GM19023 (cell line): ENCODE measurements around the gene MAL.
"Not testable (repeated sequence)": the region's sequence is repeated elsewhere in the genome, so short reads cannot be mapped to it uniquely, and the experiment has no call there.

ENCODE experiments used
- ATAC-seq: cut with Tn5 transposase; IDR thresholded peaks from one replicate; pipeline ENCODE4 v1.9.1; 2021; ENCODE audit warnings: mild to moderate bottlenecking, moderate library complexity; ENCODE audit not compliant: unreplicated experiment

The MAL gene

GRCh38 chr2:95032341-95032740 lies 6.8 kb downstream of the MAL start:
- ATAC-seq: no peak

- no peak for ATAC-seq
These were observed 7.5 kb downstream of the MAL start for GRCh38 chr2:95032868-95033603.

- no peak for ATAC-seq
These were observed 8.7 kb downstream of the MAL start for GRCh38 chr2:95034221-95034620.

- no peak for ATAC-seq
These were observed 9.3 kb downstream of the MAL start for GRCh38 chr2:95034818-95035217.

GRCh38 chr2:95036596-95037383 lies 11.3 kb downstream of the MAL start:
- no peak for ATAC-seq

- ATAC-seq: no peak
These were observed 11.9 kb downstream of the MAL start for GRCh38 chr2:95037384-95037839.

GRCh38 chr2:95037841-95038585 lies 12.5 kb downstream of the MAL start:
- ATAC-seq: not testable (repeated sequence)

GRCh38 chr2:95038635-95039298 lies 13.3 kb downstream of the MAL start:
- ATAC-seq: no peak

GRCh38 chr2:95039363-95039762 lies 13.9 kb downstream of the MAL start:
- no peak for ATAC-seq

GRCh38 chr2:95039978-95040377 lies 14.5 kb downstream of the MAL start:
- no peak for ATAC-seq

- ATAC-seq: no peak
These were observed 14.9 kb downstream of the MAL start for GRCh38 chr2:95040426-95040825.

GRCh38 chr2:95041060-95041823 lies 15.7 kb downstream of the MAL start:
- ATAC-seq: no peak

- ATAC-seq: peak; percentile 43
These were observed 16.4 kb downstream of the MAL start for GRCh38 chr2:95041824-95042442.

GRCh38 chr2:95042472-95043271 lies 17.2 kb downstream of the MAL start:
- ATAC-seq: no peak

GRCh38 chr2:95043300-95044093 lies 18.0 kb downstream of the MAL start:
- ATAC-seq: peak; percentile 47

GRCh38 chr2:95044601-95045000 lies 19.1 kb downstream of the MAL start:
- ATAC-seq: no peak

- ATAC-seq: no peak
These were observed 21.0 kb downstream of the MAL start for GRCh38 chr2:95046371-95047112.
